GM12864 (cell line): ENCODE results near the gene STK39.

ENCODE experiments used
- DNase-seq: peaks from one replicate; pipeline ENCODE4 v3.0.0-alpha.2; 2011; ENCODE audit warnings: low read depth
- H3K4me3 ChIP-seq: 2 replicates; pipeline ENCODE4 v1.5.1; 2011; ENCODE audit warnings: mild to moderate bottlenecking, low read depth, low read length, control low read depth
- CTCF ChIP-seq: IDR thresholded peaks from 2 replicates; pipeline ENCODE4 v1.5.1; 2011; ENCODE audit warnings: low read depth, mild to moderate bottlenecking, moderate library complexity, low read length, control low read depth, inconsistent platforms; ENCODE audit errors: missing control alignments

The STK39 gene

DNA sequence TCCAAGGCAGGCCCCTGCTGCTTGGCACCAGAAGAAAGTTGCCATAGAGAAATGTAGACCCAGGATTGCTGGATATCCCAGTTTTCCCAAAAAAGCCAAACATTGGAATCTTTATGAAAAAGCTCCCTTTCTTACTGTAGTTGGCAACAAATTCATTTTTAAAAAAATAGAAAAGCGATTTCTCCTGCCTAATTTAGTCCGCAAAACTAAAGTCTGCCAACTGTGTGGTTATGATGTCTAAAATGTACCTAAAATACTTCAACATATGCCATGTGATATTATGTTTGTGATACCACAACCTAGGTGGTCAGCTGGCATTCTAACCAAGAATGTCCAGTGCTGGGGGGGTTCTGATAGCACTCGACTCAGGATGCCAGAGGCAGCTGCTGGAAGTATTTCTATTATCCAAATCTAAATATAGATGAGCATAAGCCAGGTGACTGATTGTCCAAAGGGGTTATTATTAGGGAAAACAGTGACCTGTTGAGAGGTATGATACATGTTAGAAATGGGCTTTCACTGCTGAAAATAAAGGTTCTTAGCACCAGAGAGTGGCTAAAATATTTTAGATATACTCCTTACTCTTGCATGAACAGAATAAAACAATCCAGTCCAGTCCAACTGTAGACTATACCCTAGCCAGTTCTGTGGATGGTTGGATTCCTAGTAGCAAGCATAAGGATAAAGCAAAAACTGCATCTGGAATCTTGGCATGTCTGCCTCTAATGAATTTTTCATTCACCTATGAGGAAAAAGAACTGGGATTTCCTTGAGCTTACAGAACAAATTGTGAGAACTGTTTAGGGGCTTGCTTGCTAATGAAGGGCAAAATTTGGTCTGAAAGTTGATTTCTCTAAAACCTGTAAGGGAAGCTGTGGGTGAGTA lies 101.7 kb downstream of the STK39 start:
- no peak for TF ChIP-seq CTCF
- DNase-seq = no peak
- no peak overlapping the region for H3K4me3 ChIP-seq

GRCh38 chr2:168145011-168145410 lies 102.4 kb downstream of the STK39 start:
- H3K4me3 ChIP-seq = no peak overlapping the region
- no peak for TF ChIP-seq CTCF
- no peak for DNase-seq

GRCh38 chr2:168143813-168144212 lies 103.6 kb downstream of the STK39 start:
- no peak for TF ChIP-seq CTCF
- no peak overlapping the region for H3K4me3 ChIP-seq
- DNase-seq = no peak

DNA sequence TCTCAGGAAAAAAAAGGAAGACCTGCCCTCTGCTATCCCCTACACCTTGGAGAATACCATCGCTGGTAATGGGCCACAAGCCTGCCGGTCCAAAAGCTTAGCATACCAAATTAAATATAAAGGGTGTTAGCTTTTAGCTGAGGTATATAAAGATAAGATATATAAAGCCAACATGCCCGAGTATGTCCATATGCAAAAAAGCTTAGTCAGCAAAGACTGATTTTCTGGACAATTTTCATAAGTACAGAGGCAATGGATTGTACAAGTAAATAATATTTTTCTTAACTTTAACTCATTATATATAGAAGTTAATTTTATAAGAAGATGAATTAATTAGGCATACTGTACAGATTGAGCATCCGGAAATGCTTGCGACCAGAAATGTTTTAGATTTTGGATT lies 106.5 kb downstream of the STK39 start:
- no peak for DNase-seq
- TF ChIP-seq CTCF = no peak
- no peak overlapping the region for H3K4me3 ChIP-seq

DNA sequence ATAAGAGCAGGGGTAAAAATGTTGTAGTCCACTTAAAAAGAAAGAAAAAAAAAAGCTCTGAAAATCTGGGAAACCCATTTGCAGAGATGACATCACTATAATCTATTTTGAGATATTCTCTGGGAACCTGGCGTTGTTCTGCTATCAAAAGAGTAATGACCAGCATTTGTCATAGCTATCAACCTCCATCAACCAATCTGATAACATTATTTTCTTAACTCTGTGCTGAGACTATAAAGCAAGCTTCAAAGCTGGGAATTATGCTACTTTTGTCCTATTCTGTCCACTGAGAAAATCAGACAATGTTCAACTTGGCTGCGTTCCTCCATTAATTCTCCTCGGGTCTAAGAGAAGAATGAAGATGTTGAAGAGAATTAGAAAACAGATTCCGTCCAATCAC lies 107.5 kb downstream of the STK39 start:
- TF ChIP-seq CTCF = no peak
- no peak overlapping the region for H3K4me3 ChIP-seq
- no peak for DNase-seq

DNA sequence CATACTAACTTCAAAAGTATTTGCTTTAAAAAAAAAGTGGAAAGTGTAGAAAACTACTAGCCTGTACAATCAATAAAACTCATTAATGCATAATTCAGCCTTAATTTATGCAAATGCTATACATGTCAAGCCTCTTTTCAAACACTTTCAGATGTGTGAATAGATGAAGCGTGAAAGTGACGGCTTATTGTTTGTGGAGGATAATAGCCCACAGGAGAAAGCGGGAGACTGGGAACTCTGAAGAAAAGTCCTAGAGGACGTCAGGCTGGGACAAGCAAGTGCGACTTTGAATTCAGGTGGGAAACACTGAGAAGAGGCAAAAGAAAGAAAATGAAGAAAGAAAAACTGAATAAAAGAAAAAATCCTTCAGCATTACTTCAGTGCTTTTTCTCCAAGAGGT lies 108.5 kb downstream of the STK39 start:
- no peak for TF ChIP-seq CTCF
- no peak overlapping the region for H3K4me3 ChIP-seq
- no peak for DNase-seq

- H3K4me3 ChIP-seq = no peak overlapping the region
- DNase-seq = no peak
- TF ChIP-seq CTCF = no peak
These were observed 109.0 kb downstream of the STK39 start for GRCh38 chr2:168138374-168138773.
